AG04450 (cell line): ENCODE measurements around the gene LMNTD2. TPM values are rescaled to one million over a fixed set of nuclear protein-coding genes. Genes with fewer than 3 reads are reported as not detected.

Experiments used
- CTCF ChIA-PET: fragments of 300-600, 350-600 bp; formaldehyde crosslinking; extraction: SDS; loops from one replicate; lab custom pipeline; 2022; ENCODE audit warnings: antibody characterized with exemption, inconsistent platforms; lab: Charles Lee
- POLR2A ChIA-PET: fragments of 350-600 bp; formaldehyde crosslinking; extraction: SDS; loops from one replicate; lab custom pipeline; 2021; ENCODE audit warnings: antibody characterized with exemption, inconsistent platforms; lab: Yijun Ruan, JAX
- DNase-seq: peaks from one replicate; pipeline ENCODE4 v3.0.0-alpha.2; 2011; ENCODE audit warnings: low read depth, low spot score
- H3K27ac ChIP-seq: one replicate; pipeline ENCODE4 v1.5.1; 2012; ENCODE audit warnings: low read depth, low read length, control low read depth
- H3K27me3 ChIP-seq: one replicate; pipeline ENCODE4 v1.6.0; 2012; ENCODE audit warnings: low read length; ENCODE audit not compliant: control insufficient read depth, insufficient read depth
- H3K4me3 ChIP-seq: 2 replicates; pipeline ENCODE4 v1.5.1; 2011; ENCODE audit warnings: mild to moderate bottlenecking, low read depth, low read length, control low read depth
- H3K9me3 ChIP-seq: 2 replicates; pipeline ENCODE4 v1.5.1; 2012; ENCODE audit warnings: low read length; ENCODE audit not compliant: control insufficient read depth, insufficient read depth
- CTCF ChIP-seq: IDR thresholded peaks from 2 replicates; pipeline ENCODE4 v1.5.1; 2011; ENCODE audit warnings: low read depth, low read length, control low read depth, inconsistent platforms
- polyA plus RNA-seq: library from polyadenylated mRNA; depleted of rRNA; stranded (reverse); fragments of >200 nt; gene quantifications from 2 replicates; pipeline ENCODE4 v1.2.3, GENCODE V29; 2011

Gene LMNTD2
- polyA plus RNA-seq, 1 experiment = 0.32 TPM

- H3K9me3 ChIP-seq = no peaks in the 10 kb centered on the region; the same call in 1 of the 2 replicates
- ChIA-PET POLR2A (no interaction called here), CTCF (interaction anchor here (1.0 kb wide), 1 partner anchor 9 kb away, joined by 4 read pairs; no protein-coding TSS in a partner anchor)
- H3K27ac ChIP-seq = no peak overlapping the region
- no peaks in the 10 kb centered on the region for H3K27me3 ChIP-seq
- no peak overlapping the region for H3K4me3 ChIP-seq
- no peak for TF ChIP-seq CTCF
- no peak for DNase-seq
These were observed 32.2 kb downstream of the LMNTD2 start for GRCh38 chr11:528166-528814.

GRCh38 chr11:526192-526591 is 34.3 kb downstream of the LMNTD2 start:
- no peak overlapping the region for H3K4me3 ChIP-seq
- TF ChIP-seq CTCF = no peak
- CTCF ChIA-PET = no interaction called here
- H3K9me3 ChIP-seq = no peaks in the 10 kb centered on the region; the same call in 1 of the 2 replicates
- no peaks in the 10 kb centered on the region for H3K27me3 ChIP-seq
- no peak for DNase-seq
- H3K27ac ChIP-seq = no peak overlapping the region
- POLR2A ChIA-PET = no interaction called here

- no peak for DNase-seq
- Histone ChIP-seq H3K9me3 (peaks cover 19% of the 10 kb centered on the region), H3K27me3 (no peaks in the 10 kb centered on the region), H3K27ac (no peak overlapping the region), H3K4me3 (no peak overlapping the region)
- CTCF ChIA-PET = no interaction called here
- TF ChIP-seq CTCF = no peak
- POLR2A ChIA-PET = interaction anchor here (0.7 kb wide), 1 partner anchor 15 kb away, joined by 3 read pairs; no protein-coding TSS in a partner anchor
These were observed 39.3 kb downstream of the LMNTD2 start for GRCh38 chr11:521177-521688.

- ChIA-PET CTCF (no interaction called here), POLR2A (no interaction called here)
- Histone ChIP-seq H3K27ac (no peak overlapping the region), H3K4me3 (no peak overlapping the region), H3K9me3 (peaks cover 19% of the 10 kb centered on the region), H3K27me3 (no peaks in the 10 kb centered on the region)
- no peak for TF ChIP-seq CTCF
- DNase-seq = no peak
These were observed 39.9 kb downstream of the LMNTD2 start for GRCh38 chr11:520428-521176.
